ENCODE results near the gene ST7.

- TF ChIP-seq CTCF (IDR thresholded peaks at IDR 0.05) (no peak), EZH2 (IDR thresholded peaks at IDR 0.05; ENCODE audit: borderline replicate concordance, insufficient read depth, low read depth, low read length, poor library complexity, severe bottlenecking) (no peak)
Measured at GRCh38 chr7:117071551-117071950, 118.2 kb downstream of the ST7 start.
